GM18861 (cell line): ENCODE measurements around the gene PLEKHM2.
"Not testable (repeated sequence)": the region's sequence is repeated elsewhere in the genome, so short reads cannot be mapped to it uniquely, and the experiment has no call there.

Experiments
- ATAC-seq: cut with Tn5 transposase; IDR thresholded peaks from one replicate; pipeline ENCODE4 v1.9.1; 2021; ENCODE audit not compliant: unreplicated experiment

The PLEKHM2 gene

DNA sequence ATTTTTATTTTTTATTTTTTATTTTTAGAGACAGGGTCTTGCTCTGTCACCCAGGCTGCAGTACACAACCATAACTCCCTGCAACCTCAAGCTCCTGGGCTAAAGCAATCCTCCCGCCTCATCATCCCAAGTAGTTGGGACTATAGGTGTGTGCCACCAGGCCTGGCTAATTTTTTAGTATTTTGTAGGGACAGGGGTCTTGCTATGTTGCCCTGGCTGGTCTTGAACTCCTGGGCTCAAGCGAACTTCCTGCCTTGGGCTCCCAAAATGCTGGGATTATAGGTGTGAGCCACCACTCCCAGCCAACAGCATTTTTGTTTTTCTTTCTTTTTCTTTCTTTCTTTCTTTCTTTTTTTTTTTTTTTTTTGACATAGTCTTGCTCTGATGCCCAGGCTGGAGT lies 14.1 kb downstream of the PLEKHM2 start:
- ATAC-seq: no peak

DNA sequence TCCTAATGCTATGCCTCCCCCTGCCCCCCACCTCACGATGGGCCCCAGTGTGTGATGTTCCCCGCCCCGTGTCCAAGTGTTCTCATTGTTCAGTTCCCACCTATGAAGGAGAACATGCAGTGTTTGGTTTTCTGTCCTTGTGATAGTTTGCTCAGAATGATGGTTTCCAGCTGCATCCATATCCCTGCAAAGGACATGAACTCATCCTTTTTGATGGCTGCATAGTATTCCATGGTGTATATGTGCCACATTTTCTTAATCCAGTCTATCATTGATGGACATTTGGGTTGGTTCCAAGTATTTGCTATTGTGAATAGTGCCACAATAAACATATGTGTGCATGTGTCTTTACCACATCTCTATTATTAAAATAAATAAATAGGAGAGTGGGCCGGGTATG lies 15.2 kb downstream of the PLEKHM2 start:
- not testable (repeated sequence) for ATAC-seq

DNA sequence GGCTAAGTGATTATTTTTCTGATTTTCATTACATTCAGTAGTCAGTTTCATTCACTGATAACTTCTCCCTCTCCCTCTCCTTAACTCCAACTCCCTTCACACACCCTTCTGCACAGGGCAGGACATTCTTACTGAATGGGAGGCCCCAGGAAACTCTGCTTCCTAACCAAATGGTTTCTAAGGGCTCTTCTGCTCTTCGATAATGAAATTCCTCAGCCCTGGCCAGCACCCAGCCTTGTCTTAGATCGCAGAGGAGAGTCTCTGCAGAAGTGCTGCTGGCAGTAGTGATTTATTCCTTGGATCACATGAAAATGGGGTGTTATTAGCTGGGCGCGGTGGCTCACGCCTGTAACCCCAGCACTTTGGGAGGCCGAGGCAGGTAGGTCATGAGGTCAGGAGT lies 16.4 kb downstream of the PLEKHM2 start:
- no peak for ATAC-seq

DNA sequence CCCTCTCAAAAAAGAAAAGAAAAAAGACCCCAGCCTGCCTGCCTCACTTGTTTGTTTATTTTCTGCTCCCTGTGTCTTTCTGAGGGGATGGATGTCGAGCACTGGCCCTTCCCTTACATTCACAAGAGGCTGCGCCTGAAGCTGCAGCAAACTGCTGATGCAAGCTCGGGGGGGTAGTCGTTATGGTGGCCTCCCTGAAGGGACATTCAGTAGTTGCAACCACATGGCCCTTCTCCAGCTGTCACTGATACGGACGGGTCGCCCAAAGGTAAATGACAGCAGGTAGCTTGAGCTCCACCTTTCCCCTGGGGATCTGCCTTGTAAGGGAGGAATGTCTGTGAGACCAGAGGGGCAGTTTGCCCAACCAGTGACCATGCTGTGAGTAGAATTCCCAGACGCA lies 17.7 kb downstream of the PLEKHM2 start:
- ATAC-seq: no peak

DNA sequence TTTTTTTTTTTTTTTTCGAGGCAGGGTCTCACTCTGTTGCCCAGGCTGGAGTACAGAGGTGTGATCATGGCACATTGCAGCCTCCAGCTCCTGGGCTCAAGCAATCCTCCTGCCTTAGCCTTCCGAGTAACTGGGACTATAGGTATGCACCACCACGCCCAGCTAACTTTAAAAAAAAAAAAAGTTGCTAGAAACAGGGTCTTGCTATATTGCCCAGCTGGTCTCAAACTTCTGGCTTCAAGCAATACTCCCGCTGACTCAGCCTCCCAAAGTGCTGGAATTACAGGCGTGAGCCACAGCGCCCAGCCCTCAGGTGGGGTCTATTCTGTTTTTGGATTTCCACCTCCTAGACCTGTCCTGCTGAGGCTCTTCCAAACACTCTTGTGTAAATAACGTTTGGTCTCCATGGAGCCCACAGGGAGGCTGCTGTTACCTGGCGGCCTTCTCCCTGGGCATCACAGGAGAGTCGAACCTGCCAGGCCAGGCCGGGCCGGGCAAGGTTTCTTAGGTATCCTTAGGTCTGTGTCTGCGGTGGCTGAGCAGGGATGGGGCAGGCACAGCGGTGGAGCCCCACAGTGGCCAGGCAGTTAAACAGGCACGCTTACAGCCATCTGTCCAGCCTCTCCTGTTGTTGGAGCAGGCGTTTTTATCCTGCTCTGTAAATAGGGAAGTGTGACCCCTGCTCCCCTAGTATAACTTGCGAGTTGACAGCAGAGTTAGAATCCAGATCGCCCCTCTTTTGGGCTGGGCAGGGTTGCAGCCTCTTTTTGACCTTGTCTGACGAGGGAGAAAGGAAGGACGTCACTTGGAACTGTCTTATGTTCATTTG lies 18.8 kb downstream of the PLEKHM2 start:
- ATAC-seq: no peak

DNA sequence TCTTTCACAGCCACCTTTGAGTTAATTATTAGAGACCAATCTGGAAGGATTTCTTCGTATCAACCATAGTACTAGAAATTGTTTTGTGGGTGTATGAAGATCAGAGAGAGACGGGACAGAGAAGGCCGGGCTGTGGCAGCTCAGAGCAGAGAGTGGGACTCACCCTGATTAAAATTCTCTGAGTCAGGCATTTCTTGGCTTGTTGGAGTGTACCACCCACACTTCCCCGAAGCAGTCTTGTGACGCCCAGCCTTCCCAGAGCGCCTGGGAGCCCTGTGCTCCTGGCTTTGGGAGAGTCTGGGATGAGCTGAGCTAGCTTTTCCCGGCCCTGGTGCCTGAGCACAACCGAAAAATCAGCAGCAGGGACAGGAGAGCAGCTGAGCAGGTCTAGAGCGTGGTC lies 19.4 kb downstream of the PLEKHM2 start:
- ATAC-seq: no peak

DNA sequence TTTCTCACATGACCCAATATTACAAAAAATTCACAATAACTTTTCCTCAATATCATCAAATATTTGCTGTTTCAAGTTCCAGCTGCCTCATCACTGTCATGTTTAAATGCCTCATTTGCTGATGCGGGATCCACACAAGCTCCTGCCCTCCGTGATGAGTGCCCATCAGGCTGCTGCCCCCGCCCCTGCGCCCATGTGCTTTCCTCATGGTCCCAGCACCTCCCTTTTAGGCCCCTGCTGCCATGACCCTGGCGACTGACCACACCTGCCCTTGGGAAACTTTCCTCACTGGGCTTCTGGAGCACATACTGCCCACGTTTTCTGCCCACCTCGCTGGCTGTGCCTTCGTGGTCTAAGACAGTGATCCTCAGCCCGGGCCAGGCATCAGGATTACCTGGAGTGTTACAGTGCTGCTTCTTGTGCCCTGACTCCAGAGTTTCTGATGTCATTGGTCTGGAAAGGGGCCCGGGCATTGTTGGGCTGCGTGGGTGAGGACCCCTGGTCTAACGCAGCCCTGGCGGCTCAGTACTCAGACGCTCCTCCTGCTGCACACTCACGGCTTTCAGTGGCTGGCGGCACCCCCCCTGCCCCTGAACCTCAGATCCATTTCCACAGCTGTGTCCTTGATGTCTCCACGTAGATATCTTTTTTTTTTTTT lies 20.5 kb downstream of the PLEKHM2 start:
- no peak for ATAC-seq

DNA sequence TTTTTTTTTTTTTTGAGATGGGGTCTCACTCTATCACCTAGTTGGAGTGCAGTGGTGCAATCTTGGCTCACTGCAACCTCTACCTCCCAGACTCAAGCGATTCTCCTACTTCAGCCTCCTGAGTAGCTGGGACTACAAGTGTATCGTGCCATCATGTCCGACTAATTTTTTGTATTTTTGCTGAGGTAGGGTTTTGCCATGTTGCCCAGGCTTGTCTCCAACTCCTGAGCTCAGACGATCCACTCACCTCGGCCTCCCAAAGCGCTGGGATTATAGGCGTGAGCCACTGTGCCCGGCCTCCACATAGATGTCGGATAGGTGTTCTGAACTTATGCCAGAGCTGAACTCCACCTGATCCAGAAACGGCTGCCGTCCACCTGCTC lies 21.1 kb downstream of the PLEKHM2 start:
- ATAC-seq: no peak

DNA sequence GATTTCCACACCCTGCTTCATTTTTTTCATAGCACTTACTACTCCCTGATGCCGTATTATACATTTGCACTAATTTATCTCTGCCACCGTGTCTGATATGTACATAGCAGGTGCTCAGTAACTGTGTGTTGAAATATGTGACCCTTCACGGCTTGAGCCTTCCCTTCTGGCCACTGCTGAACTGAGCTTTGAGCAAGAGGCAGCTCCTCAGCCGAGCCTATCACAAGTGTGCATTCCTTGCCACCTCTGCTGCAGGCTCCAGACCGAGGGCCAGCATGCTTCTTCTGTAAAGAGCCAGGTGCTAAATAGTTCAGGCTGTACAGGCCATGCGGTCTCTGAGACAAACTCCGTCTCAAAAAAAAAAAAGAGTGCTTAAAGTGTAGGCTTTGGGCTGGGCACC lies 22.6 kb downstream of the PLEKHM2 start:
- ATAC-seq: no peak

DNA sequence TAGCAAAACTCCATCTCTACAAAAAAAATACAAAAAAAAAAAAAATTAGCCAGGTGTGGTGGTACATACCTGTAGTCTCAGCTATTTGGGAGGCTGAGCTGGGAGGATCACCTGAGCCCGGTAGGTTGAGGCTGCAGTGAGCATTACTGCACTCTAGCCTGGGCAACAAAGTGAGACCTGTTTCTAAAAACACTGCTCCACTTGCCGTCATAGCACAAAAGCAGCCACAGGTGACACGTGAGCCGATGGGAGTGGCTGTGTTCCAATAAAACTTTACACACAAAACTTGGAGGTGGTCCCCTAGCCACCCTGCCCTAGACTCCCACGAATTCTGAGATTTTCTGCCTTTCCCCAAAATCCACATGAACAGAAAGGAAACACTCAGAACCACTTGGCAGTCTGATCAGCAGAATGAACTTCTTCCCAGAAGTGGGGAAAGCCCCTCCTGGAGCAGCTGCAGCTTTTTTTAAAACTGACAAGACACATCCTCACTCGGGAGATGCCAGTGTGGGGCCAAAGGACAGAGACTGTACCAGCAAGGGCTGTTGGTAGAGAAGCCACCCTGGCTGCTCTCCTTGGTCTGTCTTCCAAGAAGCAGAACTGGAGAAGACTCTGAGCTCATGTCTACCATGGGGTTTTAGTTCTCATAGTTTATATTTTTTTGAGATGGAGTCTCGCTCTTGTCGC lies 23.3 kb downstream of the PLEKHM2 start:
- no peak for ATAC-seq

DNA sequence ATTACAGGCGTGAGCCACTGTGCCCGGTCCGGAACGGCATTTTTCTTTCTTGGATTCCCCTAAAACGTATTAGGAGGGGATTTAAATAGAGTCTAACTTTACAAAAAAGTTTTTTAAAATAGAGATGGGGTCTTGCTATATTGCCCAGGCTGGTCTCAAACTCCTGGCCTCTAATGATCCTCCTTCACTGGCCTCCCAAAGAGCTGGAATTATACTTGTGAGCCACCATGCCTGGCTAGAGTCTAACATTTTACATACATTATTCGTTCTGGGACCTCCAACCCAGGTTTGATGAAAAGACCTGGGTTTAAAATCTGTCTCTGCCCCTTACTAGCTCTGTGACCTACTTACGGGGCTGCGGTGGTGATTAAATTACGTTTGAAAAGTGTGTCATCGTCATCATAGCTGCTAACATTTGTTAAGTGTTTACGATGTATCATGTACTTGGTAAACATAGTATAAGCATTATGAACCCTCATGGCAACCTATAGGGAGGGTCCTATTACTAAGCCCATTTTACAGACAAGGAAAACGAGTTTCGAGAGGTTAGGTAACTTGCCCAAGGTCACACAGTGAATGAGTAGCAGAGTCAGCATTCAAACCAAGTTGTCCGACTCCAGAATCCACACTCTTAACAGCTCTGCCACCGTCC lies 24.5 kb downstream of the PLEKHM2 start:
- no peak for ATAC-seq

DNA sequence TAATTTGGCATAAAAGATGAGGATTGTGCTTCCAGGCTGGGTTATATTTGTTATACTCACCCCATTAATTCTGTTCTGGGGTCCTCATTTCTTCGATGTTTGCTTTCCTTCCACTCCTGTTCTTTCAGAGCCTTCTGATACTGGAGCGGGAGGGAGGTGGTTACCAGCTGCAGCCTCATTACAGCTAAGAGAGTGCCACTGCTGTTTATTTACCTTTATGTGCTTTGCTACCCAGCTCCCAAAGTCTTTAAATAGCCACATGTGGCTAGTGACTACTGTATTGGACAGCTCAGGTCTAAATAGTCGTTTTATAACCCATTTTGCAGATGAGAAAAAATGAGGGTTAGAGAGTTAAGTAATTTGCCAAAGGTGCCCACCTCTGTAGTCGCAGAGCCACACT lies 25.1 kb downstream of the PLEKHM2 start:
- no peak for ATAC-seq

DNA sequence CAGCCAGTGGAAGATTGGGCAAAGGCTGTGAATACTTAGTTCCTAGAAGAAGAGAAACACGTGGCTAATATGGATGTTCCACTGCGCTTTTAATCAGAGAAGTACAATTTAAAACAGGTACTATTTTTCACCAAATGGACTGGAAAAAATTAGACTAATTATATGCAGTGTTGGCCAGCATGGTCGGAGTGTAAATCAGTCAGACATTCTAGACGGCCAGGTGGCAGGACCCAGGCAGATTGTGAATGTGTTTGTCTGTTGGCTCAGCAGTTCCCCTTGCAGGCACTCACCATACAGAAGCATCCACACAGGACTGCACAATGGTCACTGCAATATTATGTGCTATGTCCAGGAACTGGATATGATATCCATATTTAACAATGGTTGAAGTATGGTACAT lies 28.0 kb downstream of the PLEKHM2 start:
- ATAC-seq: no peak

DNA sequence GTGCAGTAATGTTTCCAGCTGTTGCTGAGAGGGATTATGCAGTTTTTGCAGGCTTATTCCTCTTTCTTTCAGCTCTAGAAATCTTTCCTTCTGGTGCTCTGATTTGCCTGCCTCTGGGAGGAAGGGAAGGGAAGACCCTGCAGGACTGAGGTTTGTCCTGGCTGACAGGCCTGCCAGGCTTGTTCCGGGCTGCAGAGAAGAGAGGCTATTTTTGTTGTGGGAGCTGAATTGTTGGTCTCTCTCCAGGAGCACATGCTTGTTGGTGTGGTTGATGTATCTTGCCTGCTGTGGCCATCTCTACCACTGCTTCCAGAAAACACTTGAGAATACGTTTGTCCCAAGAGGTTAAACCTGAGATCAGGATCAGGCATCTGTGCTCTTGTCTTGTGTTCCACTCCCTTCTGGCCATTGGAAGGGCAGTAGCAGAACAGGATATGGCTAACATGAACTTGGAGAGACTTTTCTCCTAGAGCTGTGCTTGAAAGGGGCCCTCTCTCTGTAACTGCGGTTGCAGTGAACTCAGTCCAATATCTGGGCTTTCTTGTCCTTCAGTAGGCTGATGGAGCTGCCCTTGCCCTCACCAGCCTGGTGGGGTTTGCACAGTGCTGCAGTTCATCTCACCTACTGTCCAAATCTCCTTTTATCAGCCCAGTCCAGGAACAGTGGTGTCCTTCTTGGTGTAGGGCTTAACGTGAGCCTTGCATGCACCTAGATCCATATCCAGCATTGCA lies 30.5 kb downstream of the PLEKHM2 start:
- ATAC-seq: no peak

DNA sequence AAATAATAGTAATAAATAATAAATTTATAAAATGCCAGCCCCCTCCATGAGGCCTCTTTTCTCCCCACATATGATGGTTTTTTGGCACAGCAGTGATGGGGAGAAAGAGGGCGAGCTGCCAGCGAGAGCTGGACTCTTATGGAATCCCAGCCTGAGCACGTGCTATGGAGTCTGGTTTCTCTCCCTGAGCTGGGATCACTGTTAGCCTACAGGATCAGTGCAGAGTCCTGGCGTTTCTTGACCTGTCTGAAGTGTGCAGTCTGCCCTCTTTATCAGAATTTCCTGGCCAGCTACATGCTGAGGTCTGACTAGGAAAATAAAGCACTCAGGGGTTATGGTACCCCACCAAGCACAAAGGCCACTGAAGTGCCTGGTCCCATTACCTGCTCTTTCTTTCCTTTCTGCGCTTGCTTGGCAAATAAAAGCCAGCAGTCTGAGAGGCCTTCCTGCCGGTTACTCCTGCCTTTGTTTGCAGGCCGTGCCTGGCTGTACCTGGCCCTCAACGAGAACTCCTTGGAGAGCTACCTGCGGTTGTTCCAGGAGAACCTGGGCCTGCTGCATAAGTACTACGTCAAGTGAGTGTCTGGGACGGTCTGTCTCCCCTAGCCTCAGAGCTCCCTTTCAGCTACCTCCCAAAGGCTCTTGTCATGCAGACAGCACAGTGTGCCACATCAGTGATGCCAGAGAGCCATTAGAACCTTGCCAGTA lies 33.5 kb downstream of the PLEKHM2 start:
- ATAC-seq: no peak

DNA sequence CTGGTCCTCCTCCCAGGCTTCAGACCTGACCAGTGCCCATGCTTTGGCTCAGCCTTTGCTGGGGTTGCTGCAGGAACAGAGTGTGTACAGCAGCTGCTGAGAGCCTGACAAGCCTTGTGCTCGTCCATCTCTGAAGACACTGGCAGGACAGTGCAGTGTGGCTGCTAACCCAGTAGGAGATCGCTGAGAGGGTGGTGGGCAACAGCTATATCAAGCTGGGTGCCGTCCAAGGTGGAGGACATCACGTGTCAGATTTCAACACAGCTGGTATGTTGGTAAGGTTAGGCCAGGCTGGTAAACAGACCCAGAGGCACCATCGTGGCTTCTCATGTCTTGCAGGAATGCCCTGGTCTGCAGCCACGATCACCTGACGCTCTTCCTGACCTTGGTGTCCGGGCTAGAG lies 34.1 kb downstream of the PLEKHM2 start:
- no peak for ATAC-seq

DNA sequence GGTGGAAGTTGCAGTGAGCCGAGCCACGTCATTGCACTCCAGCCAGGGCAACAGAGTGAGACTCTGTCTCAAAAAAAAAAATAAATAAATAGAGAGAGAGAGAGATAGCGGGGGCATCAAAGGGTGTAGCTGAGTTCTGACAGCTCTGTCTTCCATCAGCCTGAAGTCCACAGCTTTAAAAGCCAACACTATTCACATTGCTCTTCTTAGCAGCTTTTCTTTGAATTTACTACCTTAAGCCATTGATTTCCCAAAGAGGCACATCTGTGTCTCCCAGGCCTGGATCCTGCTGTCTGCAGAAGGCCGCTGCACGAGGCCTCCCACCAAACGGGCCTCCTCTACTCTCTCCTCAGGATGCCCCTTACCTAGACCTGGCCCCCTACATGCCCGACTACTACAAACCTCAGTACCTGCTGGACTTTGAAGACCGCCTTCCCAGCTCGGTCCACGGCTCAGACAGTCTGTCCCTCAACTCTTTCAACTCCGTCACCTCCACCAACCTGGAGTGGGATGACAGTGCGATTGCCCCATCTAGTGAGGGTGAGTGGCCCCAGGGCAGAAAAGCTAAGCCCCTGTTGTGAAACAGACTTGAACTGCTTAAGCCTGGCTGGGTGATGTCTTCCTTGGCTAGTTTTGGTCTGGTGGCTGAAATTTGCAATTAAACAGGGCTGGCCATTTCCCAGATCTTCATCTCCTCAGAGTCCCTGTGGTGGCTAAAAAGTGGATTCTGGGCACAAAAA lies 35.4 kb downstream of the PLEKHM2 start:
- ATAC-seq: no peak

DNA sequence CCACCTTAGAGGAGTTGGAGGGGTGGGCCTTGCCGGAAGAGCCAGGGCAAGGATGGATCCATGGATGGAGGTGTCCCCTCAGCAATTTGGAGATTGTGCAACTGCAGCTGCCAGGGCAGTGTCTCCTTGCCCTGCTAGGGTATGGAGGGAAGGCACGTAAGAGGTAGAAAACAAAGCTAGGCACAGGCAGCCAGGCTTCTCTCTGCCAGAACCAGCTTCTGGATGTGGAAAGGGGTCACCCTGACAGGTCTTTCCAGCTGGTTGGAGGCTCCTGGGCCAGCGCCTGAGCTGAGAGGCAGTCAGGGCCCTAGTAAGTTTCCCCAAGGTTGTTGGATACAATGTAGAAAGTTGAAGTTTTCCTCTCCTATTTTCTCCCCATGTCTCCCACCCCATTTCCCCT lies 36.7 kb downstream of the PLEKHM2 start:
- no peak for ATAC-seq

DNA sequence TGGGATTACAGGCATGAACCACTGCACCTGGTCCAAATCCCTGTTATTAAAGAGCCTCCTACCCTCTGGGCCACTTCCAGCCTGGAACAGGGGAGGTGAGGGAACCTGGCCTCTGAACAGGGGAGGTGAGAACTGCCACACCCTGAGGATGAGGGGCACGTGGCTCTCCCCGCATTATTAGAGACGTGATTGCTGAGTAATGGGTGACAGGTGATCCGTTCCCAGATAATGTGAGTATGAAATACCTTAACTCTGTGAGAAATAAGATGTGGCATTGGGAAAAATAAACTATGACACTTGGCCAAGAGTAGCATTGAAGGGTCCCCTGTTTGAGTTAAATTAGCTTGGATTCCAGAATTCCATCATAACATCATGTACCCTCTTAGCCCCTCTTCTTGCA lies 38.3 kb downstream of the PLEKHM2 start:
- no peak for ATAC-seq
